Iris pigment epithelial cell (primary cell): Measurements from ENCODE around the gene CBARP.

Experiments
- DNase-seq: peaks from one replicate; pipeline ENCODE4 v3.0.0-alpha.2; 2011; ENCODE audit warnings: low read depth

CBARP gene

GRCh38 chr19:1227304-1228054, 10.3 kb downstream of the CBARP start:
- no peak for DNase-seq

GRCh38 chr19:1226522-1227303, 11.1 kb downstream of the CBARP start:
- DNase-seq, result no peak

GRCh38 chr19:1226227-1226518, 11.6 kb downstream of the CBARP start:
- no peak for DNase-seq

- peak; percentile 33 for DNase-seq
Measured at GRCh38 chr19:1225440-1226226, 12.2 kb downstream of the CBARP start.

GRCh38 chr19:1224847-1225246, 13.0 kb downstream of the CBARP start:
- DNase-seq, result no peak

- no peak for DNase-seq
Measured at GRCh38 chr19:1224047-1224825, 13.6 kb downstream of the CBARP start.

- peak; percentile 44 for DNase-seq
Measured at GRCh38 chr19:1223018-1223855, 14.6 kb downstream of the CBARP start.

- DNase-seq, result no peak
Measured at GRCh38 chr19:1222394-1222793, 15.4 kb downstream of the CBARP start.

GRCh38 chr19:1221904-1222255, 15.9 kb downstream of the CBARP start:
- no peak for DNase-seq

- DNase-seq, result peak; percentile 46
Measured at GRCh38 chr19:1220976-1221903, 16.6 kb downstream of the CBARP start.

- DNase-seq, result no peak
Measured at GRCh38 chr19:1220477-1220930, 17.3 kb downstream of the CBARP start.

GRCh38 chr19:1219786-1220476, 17.9 kb downstream of the CBARP start:
- DNase-seq, result no peak

GRCh38 chr19:1218751-1219567, 18.8 kb downstream of the CBARP start:
- no peak for DNase-seq

- no peak for DNase-seq
Measured at GRCh38 chr19:1217366-1217765, 20.4 kb downstream of the CBARP start.

GRCh38 chr19:1216756-1217155, 21.0 kb downstream of the CBARP start:
- DNase-seq, result no peak

- no peak for DNase-seq
Measured at GRCh38 chr19:1214862-1215731, 22.7 kb downstream of the CBARP start.

GRCh38 chr19:1214299-1214861, 23.4 kb downstream of the CBARP start:
- DNase-seq, result no peak
